ENCODE measurements around the gene CLIC5.

GRCh38 chr6:45991189-45991588 is 24.5 kb downstream of the CLIC5 start:
- TF ChIP-seq CTCF (IDR thresholded peaks at IDR 0.05 in 4 of 5, conservative IDR thresholded peaks at IDR 0.05 in 1 of 5): no peak
- no peak for TF ChIP-seq POLR2A (IDR thresholded peaks at IDR 0.05)
